Effector CD4-positive, alpha-beta T cell (primary cell): ENCODE data around the gene TRIM45.
"Not testable (repeated sequence)": the region's sequence is repeated elsewhere in the genome, so short reads cannot be mapped to it uniquely, and the experiment has no call there.

Source experiments
- DNase-seq: peaks from one replicate; pipeline ENCODE4 v3.0.0-alpha.2; 2020
- total RNA-seq: gene quantifications from one replicate; lab custom pipeline; 2026; lab: John Stamatoyannopoulos, UW

The TRIM45 gene
- 0.75 reads per million for total RNA-seq

DNA sequence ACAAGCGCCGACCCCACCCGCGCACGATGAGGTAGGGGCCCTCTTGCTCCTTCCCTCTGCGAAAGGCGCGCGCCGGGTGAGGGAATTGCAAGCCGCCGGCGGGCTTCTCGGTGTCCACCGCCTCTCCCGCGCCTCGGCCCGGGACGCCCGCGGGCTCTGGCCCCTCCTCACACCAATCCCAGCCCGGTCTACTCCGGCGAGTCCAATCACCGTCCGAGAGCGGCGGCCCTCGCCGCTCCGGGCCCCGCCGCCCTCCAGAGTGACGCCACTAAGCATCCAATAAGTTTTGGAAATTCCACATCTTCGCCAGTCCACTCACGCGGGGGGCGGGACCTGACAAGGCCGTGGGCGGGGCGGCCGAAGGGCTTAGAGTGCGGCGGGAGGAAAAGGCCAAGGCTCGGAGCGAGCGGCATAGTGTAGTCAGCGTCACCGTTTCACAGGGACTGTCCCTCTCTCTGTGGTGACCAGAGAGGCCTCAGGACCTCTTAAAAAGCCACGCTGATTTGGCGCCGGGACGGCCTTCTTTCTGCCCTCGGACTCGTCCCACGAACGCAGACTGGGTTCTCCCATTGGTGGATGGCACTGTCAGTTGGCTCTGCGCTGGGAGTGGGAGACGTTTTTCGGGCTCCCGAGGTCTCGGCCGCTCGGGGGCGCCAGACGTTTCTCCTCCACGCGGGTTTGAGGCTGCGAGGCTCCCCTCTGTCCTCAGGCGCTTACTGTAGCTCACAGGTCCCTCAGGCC lies at the start of gene TRIM45:
TSS of gene TRIM45 (minus strand) at position 161 of the 741 bp plus-strand sequence. CDS start 548 bp downstream, outside the sequence.
- DNase-seq = peak; percentile 75

GRCh38 chr1:117169871-117170596 lies 48.5 kb upstream of the TRIM45 start:
- DNase-seq = no peak

GRCh38 chr1:117167402-117167801 lies 45.9 kb upstream of the TRIM45 start:
- DNase-seq = no peak

DNA sequence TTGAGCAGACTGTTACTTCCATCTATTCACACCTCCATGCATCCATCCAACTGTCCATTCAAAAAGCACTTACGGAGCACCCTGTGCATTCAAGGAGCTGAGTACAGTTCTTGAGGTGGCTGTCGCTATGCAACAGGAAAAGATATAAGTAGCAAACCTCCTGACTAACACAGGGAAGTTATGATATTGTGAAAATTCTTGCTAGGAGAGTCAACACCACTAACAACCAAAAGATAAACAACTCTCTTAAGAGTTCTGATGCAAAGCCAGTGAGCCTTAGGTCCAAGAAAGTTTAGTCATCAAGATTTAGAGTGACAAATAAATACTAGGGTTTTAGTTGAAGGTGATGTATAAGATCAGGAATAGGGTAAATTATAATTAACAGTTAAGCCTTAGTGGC lies 44.5 kb upstream of the TRIM45 start:
- no peak for DNase-seq

GRCh38 chr1:117164209-117164608 lies 42.7 kb upstream of the TRIM45 start:
- DNase-seq = no peak

GRCh38 chr1:117162816-117163215 lies 41.3 kb upstream of the TRIM45 start:
- no peak for DNase-seq

GRCh38 chr1:117161887-117162286 lies 40.3 kb upstream of the TRIM45 start:
- DNase-seq = no peak

GRCh38 chr1:117151305-117151704 lies 29.8 kb upstream of the TRIM45 start:
- not testable (repeated sequence) for DNase-seq

DNA sequence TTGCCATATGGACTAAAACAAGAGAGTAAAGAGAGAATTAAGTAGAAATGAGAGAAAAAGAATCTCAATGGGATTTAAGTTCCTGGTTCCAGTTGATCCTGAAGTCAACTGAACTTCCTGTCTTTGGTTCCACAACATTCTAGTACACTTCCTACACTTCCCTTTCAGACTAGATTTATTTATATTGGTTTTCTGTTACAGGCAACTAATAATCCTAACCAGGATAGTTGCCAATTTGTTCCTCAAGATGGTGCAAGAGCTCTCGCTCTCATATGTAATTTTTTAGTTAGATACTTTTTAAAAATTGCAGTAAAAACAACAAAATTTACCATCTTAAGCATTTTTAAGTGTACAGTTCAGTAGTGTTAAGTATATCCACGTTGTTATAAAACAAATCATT lies 28.8 kb upstream of the TRIM45 start:
- DNase-seq = no peak

- DNase-seq = no peak
Measured at GRCh38 chr1:117147856-117148588, 26.5 kb upstream of the TRIM45 start.

DNA sequence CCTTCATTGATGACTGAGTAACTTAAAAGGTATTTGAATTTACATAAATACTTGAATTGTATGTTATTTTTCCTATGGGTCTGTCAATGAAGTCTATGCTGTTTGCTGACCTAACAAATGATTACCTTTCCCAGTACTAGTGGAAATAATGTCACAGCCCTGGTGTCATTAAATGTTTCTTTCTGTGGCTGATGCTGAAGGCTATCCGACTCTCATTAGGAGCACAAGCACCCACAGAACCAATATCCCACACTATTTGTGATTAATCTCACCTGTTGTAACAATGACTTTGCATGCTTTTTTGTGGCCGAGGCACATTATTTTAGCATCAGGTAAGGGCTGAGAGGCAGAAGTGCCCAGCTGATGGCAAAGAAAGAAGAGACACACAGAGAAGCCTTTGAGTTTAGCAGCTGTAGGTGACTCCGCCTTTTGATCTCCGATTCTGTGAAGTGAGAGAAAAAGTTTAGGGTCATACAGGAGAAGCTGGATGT lies 25.8 kb upstream of the TRIM45 start:
- no peak for DNase-seq

DNA sequence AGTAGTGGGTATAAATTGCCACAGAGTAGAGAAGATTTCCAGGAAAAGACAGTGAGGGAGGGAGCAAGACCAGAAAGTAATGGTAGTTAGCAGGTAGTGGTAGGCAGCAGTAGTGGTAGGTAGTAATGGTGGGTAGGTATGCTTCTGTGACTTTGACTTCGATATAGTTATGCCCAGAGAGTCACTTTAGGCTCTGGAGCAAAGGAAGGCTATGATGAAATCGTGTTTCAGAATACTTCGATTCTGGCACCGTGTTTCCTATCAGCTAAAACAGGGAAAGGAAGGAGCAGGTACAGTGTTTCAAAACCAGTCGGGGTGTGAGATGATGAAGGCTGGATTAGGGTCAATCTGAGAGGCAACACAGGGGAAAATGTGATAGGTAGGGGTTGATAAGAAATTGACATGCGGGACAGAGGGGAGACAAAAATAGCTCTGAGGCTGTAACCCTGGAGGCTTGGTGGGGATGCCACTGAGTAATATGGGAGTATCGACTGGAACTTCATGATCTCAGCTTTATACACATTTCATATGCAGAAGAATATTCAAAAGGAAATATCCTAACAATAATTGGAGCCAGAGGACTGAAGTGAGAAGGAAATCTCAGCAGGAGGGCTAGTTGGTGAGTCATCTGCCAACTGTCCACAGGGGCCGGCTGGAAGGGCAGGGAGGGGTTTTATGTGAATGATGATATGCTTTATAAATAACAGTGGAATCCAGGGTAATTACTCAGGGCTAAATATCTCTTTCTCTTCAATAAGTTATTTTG lies 25.2 kb upstream of the TRIM45 start:
- no peak for DNase-seq

DNA sequence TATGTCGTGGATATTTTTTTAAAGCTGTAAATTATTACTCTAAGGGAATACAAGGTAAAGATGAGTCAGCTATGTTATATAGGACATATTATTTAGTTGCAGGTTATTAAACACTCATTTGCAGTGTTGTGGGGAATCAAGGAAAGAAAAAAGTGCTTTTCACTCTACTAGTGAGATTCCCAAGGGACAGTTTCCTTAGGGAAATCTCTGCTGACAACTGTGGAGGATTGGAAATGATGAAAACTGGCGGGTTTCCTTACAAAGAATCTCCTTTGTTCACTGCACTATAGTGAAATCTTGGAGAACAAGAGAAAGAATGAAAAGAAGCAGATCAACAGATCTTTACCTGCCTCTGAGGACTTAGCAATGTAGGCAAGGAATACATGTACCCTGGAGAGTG lies 24.5 kb upstream of the TRIM45 start:
- DNase-seq = no peak

DNA sequence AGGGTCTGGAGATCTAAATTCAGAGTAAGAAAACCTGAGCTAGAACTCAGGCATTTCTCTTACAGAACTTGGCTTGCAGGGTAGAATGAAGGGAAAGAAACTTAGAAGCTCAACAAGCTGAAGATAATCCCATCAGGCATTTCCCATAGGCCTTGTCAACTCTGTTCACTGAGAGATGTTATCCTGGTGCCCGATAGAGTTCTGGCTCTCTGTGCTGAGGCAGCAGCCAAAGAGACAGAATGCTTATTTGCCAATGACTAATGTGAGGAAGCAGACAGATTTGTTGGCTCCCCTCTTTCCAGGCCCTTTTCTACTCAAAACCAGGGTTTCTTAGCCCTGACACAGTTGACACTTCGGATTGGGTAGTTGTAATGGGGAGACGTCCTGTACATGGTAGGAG lies 22.3 kb upstream of the TRIM45 start:
- DNase-seq = no peak

DNA sequence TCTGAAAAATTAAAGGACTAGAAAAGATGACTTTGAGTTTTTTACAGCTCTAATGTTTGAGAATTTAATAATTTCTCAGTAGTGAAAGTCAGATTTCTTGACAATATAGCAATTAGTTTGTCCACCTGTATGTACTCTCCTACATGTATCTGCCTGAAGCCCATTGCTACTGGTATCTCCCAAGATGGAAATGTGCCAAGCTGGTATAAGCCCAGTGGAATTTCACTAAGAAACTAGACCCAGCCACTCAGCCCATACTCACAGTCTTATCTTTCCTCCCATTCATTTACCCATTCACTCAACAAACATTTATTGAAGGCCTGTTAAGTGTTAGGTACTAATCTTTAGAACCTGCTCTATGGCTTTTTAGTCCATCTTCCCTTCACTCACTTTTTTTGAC lies 21.6 kb upstream of the TRIM45 start:
- no peak for DNase-seq

- DNase-seq = no peak
Measured at GRCh38 chr1:117142200-117142599, 20.7 kb upstream of the TRIM45 start.

- DNase-seq = no peak
Measured at GRCh38 chr1:117138561-117138960, 17.0 kb upstream of the TRIM45 start.

DNA sequence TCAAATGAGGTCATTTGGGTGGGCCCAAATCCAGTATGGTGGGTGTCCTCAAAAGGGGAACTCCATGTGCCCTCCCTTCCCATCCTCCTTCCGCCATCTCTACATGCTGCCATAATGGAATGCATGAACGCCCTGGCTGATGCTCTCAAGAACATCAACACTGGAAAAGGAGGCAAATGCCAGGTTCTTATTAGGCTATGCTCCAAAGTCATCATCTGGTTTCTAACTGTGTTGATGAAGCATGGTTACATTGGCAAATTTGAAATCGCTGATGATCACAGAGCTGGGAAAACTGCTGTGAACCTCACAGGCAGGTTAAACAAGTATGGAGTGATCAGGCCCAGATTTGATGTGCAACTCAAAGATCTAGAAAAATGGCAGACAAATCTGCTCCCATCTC lies 16.6 kb upstream of the TRIM45 start:
- DNase-seq = no peak

DNA sequence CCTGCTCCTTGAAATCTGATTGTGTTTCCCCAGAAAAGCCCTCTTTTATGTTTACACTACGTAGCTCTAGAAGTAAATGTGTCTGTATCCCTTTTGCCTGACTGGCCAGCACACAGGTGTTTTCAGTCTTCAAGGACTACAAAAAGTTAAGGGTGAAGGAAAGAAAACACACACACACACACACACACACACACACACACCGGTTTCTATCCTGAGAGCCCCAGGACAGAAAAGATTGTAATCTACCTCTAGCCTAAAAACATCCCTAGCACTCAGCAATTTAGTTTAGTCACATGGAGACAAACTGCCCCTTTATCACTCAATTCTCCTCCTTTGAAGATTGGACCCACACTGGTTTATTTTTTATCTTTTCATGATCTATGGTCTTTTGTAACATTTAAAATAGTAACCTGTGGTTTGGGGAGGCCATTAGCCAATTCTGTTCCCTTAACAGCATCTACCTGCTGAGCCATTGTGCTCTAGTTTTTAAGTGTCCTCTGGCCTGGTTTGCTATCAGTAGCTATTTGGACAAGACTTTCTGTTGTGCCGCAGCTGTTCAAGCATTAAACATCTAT lies 15.8 kb upstream of the TRIM45 start:
- no peak for DNase-seq

DNA sequence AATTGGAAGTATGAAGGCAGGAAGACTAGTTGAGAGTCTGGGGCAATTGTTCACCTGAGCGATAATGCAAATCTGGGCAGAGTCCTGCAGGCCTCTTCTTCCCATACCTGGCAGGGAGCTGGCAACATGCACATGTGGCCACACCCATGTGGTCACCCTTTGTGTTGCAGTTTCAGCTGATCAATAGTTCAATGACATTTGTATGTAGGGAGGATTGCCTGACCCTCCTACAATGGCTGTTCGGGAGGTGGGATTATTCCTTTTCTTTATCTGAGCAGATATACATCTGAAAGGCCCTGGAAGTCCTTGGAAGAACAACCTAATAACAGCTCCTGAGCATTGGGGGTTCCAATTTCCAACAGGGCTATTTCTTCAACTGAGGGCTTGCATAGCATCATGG lies 15.2 kb upstream of the TRIM45 start:
- DNase-seq = no peak

- DNase-seq = no peak
Measured at GRCh38 chr1:117135329-117135728, 13.8 kb upstream of the TRIM45 start.

- DNase-seq = no peak
Measured at GRCh38 chr1:117130526-117130925, 9.0 kb upstream of the TRIM45 start.
